Neural cell (in vitro differentiated cells): Measurements from ENCODE around the gene LRP2.

ENCODE experiments used
- CTCF ChIP-seq: fragments of 450-650 bp; IDR thresholded peaks from 2 replicates; pipeline ENCODE4 v1.5.1; 2014; ENCODE audit warnings: antibody characterized with exemption, mild to moderate bottlenecking, moderate library complexity; ENCODE audit not compliant: poor library complexity, severe bottlenecking
- EZH2 ChIP-seq: fragments of 200-600, 300-800 bp; shearing (Covaris generic), sonication (generic); IDR thresholded peaks from 2 replicates; pipeline ENCODE4 v1.6.1; 2014; ENCODE audit warnings: antibody characterized with exemption, low read length, borderline replicate concordance, mild to moderate bottlenecking; ENCODE audit not compliant: insufficient read depth, poor library complexity, severe bottlenecking

GRCh38 chr2:169272010-169272409 is 90.3 kb downstream of the LRP2 start:
- no peak for TF ChIP-seq CTCF
- TF ChIP-seq EZH2, result no peak
